GM18502 (cell line): ENCODE measurements around the gene KAT8.
A peak's percentile ranks its signal among the peaks of the same experiment; 100 is the strongest.

Experiments used
- ATAC-seq: cut with Tn5 transposase; IDR thresholded peaks from one replicate; pipeline ENCODE4 v1.9.1; 2021; ENCODE audit warnings: mild to moderate bottlenecking; ENCODE audit not compliant: unreplicated experiment, poor library complexity

Gene KAT8

DNA sequence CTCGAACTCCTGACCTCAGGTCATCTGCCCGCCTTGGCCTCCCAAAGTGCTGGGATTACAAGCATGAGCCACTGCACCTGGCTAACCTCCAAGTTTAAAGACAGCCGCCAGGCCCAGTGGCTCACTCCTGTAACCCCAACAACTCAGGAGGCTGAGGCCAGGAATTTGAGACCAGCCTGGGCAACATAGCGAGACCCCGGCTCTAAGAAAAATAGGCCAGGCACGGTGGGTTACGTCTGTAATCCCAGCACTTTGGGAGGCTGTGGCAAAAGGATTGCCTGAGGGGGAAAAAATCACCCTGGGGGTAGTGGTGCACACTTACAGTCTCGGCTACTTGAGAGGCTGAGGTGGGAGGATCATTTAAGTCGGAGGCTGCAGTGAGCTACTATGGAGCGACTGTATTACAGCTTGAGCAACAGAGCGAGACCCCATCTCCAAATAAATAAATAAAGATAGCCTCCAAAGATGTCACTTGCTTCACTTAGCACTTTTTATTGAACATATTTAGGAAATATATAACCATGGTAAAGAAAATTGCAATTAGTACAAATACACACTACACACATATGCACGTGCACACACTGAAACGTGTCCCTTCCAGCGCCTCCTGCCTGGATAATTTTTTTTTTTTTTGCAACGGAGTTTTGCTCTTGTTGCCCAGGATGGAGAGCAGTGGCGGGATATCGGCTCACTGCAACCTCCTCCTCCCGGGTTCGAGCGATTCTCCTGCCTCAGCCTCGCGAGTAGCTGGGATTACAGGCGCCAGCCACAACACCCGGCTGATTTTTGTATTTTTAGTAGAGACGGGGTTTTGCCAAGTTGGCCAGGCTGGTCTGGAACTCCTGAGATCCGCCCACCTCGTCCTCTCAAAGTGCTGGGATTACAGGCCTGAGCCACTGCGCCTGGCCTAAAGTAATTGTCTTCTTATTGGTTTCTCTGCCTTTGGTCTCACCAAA is 10.7 kb upstream of the KAT8 start:
- ATAC-seq = no peak

DNA sequence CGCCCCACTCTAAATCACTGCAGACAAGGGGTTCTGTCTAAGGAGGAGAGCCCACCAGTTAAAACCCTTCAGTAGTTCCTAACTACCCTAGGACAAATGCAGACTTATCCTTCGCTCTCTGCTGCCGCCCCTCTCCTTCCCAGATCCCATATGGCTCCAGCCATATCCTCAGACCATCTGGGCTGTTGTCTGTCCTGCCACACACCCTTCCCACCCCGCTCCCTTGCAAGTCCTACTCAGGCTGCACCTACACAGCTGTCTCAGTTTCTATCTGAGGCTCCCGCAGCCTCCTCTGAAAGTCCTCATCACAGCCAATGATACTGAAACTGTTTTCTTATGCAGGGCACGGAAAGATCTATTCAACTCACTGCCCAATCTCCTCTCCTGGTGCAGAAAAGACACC is 10.0 kb upstream of the KAT8 start:
- ATAC-seq = peak; percentile 54

DNA sequence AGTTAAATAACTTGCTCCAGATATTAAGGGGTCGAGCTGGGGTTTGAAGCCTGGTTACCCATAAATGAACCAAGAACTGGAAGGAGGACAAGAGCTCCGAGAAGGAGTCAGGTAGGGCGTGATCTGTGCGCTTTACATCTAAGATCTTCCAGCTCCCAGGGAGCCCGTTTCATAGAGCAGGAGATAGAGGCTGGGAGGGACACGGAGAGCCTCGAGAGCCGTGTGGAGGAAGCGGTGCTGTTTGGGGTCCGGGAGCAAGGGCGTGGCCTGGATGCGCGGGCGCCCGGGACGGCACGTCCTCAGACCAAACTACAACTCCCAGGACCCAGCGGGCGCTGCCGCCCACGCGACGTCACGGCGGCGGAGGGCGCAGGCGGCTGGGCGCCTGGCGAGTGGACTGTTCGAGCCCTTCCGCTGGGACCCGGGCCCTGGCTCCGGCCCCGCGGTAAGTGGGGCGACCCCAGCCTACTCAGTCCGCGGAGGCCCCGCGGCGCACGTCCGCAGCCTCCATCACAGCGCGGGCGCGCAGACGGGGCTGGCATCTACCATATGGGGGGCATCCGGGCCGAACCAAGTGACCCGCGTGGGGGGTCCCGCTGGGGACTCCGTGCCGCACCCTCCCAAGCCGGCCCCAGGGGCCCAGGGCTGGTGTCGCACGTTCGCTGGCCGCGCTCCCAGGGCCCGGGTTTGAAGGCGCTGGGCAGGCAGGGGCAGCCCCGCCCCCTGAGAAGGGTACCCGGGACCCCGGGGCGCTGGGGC is 9.2 kb upstream of the KAT8 start, which contains the start of gene BCKDK:
Gene BCKDK (plus strand): TSS at position 352 of the 759 bp plus-strand sequence. CDS start 838 bp downstream, outside the sequence.
- ATAC-seq = peak; percentile 85

DNA sequence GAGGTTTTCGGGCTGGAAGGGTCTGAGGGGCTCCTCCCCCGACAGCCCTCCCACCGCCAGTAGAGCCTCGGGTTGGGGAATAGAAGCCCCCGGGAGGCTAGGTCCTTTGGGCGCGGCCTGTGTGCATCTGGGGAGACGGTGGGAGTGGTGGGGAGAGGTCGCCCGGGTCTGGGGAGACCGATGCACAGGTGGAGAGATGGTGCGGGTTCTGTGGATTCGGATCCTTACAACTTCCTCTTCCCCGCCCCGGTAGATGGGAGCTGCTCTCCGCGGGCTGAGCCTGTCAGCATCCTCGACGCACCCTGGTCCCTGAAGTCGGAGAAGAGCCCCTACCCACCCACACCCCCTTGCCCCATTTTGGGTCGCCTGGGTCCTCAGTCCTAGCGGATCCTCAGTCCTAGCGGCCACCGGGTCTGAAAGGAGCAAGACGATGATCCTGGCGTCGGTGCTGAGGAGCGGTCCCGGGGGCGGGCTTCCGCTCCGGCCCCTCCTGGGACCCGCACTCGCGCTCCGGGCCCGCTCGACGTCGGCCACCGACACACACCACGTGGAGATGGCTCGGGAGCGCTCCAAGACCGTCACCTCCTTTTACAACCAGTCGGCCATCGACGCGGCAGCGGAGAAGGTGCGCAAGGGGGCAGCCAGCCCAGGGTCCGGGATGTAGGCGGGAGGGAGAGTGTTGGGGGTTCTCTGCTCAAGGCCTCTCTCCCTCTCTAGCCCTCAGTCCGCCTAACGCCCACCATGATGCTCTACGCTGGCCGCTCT is 8.5 kb upstream of the KAT8 start:
- ATAC-seq = no peak

DNA sequence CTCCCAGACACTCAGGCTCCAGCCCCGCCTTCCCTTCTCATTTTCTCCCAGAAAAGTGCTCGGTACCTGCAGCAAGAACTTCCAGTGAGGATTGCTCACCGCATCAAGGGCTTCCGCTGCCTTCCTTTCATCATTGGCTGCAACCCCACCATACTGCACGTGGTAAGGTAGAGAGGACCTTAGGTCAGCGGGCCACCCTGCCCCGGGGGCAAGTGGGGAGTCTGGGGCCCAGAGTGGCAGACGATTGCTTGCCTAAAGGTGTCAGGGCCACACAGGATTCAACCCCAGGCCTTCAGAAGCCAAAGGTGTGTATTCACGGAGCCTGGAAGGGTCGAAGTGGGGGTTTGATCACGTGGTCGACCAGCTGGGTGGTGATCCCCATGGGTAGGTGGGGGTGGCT is 7.8 kb upstream of the KAT8 start:
- no peak for ATAC-seq

DNA sequence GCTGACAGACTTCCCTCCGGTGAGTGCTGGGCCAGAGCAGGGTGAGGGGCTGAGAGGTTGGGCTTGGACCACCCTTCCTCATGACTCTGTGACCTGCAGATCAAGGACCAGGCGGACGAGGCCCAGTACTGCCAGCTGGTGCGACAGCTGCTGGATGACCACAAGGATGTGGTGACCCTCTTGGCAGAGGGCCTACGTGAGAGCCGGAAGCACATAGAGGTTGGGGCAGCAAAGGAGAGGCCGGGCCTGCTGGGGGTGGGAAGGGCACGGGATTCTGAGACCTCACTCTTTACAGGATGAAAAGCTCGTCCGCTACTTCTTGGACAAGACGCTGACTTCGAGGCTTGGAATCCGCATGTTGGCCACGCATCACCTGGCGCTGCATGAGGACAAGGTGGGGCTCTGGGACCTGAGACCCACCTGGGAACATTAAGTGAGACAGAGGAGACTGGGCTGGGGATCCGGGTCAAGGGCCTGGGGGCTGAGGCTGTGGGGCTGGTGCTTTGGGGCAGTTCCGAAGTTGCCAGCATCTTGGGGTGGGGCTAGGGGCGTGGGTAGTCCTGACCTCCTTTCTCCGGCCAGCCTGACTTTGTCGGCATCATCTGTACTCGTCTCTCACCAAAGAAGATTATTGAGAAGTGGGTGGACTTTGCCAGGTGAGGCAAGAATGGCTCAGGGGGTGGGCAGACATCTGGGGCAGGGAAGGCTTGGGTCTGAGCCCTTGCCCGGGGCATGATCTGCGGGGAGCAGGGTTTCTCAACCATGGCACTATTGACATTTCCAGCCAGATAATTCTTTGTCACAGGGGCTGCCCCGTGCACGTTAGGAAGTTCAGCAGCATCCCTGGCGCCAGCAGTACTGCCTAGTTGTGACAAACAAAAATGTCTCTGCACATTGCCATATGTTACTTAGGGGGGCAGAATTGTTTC is 7.1 kb upstream of the KAT8 start:
- ATAC-seq = no peak

DNA sequence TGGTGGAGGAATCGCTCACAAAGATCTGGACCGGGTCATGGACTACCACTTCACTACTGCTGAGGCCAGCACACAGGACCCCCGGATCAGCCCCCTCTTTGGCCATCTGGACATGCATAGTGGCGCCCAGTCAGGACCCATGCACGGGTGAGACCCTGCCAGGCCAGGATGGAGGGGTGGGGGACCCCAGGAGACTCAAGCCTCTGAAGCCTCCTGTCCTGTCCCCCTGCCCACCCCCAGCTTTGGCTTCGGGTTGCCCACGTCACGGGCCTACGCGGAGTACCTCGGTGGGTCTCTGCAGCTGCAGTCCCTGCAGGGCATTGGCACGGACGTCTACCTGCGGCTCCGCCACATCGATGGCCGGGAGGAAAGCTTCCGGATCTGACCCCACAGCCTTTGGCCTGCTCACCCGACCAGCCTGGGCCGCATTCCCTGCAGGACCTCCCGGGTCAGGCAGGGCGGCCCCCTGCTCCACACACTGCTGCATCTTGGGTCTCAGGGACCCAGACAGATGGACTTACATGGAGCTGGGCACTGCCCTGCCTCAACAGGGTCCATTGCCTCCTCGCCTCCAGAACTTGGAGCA is 5.5 kb upstream of the KAT8 start:
- ATAC-seq = no peak

DNA sequence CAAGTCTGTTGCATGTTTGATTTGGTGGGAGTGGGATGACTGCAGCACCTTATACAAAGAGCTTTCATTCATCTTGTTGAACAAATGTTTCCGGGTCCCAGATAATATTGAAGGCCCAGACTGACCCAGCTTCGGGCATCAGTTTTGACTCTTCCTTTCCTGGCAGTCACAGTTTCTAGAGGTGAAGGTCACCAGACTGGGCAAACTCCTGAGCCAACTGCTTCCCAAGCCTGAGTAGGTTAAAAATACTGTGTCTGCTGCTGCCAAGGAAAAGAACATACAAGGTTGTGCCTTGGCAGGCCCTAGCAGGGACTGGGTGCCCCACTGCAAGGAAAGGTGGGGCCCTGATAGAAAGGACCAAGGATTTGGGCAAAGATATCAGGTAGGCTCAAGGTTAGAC is 4.8 kb upstream of the KAT8 start:
- ATAC-seq = no peak

DNA sequence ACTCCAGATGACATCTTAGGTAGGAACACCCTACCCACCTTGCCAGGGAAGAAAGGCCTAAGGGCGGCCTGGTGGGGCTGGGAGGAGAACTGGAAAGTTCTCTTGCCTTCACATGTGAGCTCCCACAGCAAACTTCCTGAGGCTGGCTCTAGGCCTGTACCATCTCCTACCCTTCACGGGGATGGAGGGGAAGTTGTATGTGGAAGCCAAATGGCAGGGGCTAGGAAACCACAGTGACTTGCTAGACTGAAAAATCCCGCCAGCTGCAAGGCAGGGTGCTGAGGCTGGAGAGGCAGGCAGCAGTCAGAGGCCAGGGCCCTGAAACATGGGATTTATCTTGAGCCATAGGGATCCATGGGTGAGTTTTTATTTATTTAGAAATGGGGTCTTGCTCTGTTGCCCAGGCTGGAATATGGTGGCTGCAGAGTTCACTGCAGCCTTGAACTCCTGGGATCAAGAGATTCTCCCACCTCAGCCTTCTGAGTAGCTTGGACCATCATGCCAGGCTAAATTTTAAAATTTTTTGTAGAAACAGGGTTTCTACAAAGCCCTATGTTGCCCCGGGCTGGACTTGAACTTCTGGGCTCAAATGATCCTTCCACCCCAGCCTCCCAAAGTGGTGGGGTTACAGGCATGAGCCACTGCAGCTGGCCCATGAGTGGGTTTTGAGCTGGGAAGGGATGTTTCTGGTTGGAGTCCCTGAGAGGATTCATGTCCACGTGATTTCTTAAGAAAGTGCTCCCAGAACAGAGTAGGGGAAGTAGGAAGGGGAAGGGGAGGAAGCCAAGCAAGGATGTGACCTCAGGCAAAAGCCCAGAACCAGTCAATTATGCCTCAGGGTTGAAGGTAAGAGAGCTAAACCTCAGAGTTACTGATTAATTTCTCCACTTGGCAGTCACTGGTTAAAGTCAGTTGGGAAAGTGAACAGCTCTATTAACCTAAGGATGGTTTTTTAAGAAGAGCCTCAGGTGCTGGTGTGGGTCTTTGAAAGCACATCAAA is 4.0 kb upstream of the KAT8 start:
- no peak for ATAC-seq

DNA sequence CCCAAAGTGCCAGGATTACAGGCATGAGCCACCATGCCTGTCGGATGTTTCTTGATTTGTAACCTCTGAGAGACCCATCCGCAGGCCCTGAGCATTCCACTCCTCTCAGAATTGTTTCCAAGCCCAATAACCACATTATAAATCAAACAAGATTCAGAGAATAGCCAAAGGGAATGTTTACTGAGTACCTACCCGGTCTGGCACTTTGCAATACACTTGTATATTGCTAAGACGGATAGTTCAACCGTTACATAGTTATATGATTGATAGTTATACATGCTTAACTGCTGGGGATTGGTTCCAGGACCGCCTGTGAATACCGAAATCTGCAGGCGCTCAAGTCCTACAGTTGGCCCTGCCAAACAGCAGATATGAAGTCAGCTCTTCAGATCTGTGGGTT is 3.0 kb upstream of the KAT8 start:
- ATAC-seq = no peak

DNA sequence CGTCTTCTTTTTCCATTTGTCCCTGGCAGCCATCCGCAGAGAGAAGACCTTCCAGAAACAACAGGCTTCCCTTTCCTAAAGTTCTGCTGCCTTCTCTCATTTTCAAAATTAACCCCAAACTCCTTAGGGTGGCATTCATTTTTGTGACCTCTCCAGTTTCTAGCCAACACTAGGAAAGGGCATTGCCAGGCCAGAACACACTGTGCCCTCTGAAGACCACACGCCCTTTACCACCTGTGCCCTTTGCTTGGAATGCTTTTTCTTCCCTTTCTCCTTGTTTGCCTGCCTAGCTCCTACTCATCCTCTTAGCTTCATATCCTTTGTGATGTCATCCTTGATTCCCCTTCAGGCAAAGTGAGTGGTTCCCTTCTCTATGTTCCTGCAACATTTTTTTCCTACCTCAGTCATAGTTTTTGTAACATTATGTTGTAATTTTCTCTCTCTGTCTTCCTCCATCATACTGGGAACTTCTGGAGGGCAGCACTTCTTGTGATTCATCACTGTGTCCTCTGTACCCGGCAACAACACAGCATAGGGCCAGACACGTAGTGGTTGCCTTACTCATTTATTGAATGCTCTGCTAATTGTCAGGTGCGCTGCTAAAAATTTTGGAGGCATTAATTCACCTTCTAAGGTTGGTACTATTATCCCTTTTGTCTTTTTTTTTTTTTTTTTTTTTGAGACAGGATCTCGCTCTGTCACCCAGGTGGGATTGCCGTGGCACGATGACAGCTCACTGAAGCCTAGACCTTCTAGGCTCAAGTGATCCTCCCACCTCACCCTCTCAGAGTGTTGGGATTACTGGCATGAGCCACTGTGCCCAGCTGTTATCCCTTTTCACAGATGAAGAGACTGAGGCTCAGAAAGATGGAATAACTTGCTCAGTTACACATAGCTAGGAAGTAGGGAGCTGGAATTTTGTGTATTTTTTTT is 1.0 kb downstream of the KAT8 start:
- ATAC-seq = no peak

DNA sequence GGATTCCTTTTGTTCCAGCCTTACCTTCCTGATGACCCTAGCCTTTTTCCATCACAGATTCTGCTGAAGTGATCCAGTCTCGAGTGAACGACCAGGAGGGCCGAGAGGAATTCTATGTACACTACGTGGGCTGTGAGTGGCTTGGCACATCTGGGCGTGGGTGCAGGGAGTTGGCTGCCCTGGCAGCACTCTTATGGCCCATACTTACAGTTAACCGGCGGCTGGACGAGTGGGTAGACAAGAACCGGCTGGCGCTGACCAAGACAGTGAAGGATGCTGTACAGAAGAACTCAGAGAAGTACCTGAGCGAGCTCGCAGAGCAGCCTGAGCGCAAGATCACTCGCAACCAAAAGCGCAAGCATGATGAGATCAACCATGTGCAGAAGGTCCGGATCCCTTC is 2.7 kb downstream of the KAT8 start:
- no peak for ATAC-seq

DNA sequence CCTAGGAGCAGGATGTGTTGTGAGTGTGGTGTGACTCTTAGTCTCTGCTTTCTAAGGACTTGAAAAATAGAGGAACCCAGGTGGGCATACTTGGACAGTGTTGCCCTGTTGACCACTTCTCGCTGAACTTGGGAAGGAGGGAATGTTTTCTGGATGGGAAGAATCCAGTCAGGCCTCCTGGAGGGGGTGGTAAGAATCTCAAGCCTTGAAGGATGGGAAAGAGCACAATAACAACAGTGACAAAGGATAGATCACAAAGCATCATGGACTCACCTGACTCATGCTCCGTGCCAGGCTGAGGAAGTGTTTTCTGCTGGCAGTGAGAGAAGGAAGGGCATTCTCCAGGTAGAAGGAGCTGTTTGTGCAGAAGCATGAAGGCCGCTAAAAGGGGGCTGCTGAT is 8.4 kb downstream of the KAT8 start:
- no peak for ATAC-seq

DNA sequence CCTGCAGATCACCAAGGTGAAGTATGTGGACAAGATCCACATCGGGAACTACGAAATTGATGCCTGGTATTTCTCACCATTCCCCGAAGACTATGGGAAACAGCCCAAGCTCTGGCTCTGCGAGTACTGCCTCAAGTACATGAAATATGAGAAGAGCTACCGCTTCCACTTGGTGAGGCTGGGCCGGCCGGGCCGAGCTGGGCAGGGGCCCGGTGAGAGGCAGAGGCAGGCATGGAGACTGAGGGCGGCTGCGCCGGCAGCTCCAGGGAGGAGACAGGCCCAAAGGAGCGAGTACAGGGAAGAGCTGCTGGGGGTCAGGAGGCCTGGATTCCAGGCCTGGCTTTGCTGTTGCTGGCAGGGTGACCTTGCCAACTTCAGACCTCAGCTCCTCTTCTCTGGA is 9.7 kb downstream of the KAT8 start:
- no peak for ATAC-seq

DNA sequence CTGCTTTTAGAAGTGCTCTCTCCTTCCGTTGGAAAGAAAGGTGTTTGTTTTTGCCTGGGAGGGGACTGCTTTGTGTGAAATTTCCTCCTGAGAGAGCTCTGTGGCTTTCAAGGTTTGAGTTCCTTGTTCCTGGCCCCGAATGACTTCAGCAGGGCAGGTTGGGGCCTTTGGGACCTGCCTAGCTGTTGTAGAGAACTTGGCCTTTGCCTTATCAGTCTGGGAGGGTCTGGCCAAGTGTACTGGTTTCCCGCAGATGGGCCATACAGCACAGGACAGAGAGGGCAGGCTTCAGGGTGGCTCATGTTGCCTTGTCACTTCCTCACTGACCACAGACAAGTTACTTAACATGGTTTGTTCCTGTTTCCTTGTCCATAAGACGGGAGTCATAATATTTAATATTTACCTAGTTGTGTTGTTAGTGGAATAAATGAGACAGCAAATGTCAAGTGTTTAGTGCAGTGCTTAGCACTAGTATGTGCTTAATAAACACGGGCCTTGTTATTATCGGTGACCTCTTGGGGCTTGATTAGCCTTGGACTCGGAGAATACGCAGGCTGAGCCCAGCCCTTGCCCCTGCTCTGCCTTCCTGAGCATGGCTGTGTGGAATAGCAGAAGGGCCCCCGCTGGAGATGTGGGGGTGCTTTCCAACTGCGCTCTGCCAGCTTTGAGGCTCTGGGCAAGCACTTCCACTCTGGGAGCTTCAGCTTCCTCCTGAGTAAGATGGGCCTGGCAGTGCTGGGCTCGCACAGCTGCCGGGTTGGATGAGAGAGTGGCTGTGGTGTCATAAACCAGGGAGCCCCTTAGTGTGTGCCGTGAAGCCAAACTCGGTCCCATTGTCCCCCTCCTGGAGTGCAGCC is 11.5 kb downstream of the KAT8 start:
- ATAC-seq = no peak
